Stomach (tissue), 19 donors: ENCODE data around the gene C1QC. TPM values are rescaled to one million over a fixed set of nuclear protein-coding genes. Genes with fewer than 3 reads are reported as not detected.

Experiments
- DNase-seq, 2 donors: peaks; one replicate each; pipeline versions ENCODE4 v3.0.0 to v3.0.0-alpha.2; 2013 to 2019
- H3K27ac ChIP-seq, 5 donors: fragments of 200-600 bp in 4 of 5; sonication (generic) in 4 of 5; one replicate each; pipeline ENCODE4 v1.5.1; 2013 to 2019; ENCODE audit warnings: mild to moderate bottlenecking in 1 of 5, moderate library complexity in 1 of 5
- H3K27me3 ChIP-seq, 3 donors: fragments of 200-600 bp; sonication (generic); one replicate each; pipeline ENCODE4 v1.5.1; 2017 to 2019; ENCODE audit warnings: mixed run types in 1 of 3
- H3K36me3 ChIP-seq, 4 donors: fragments of 200-600 bp; sonication (generic); 1 replicate in 3 of 4; 2 replicates in 1 of 4; pipeline ENCODE4 v1.5.1; 2016 to 2019
- H3K4me1 ChIP-seq, 4 donors: fragments of 200-600 bp; sonication (generic); one replicate each; pipeline ENCODE4 v1.5.1; 2016 to 2019
- H3K4me3 ChIP-seq, 4 donors: fragments of 200-600 bp; sonication (generic) in 3 of 4; one replicate each; pipeline ENCODE4 v1.5.1; 2016 to 2019; ENCODE audit warnings: mild to moderate bottlenecking in 1 of 4
- H3K9me3 ChIP-seq, 4 donors: fragments of 200-600 bp; sonication (generic); one replicate each; pipeline ENCODE4 v1.5.1; 2016 to 2019
- EP300 ChIP-seq: sonication (generic); formaldehyde crosslinking; IDR thresholded peaks from one replicate; pipeline ENCODE4 v1.6.1; 2017; ENCODE audit warnings: antibody characterized with exemption
- POLR2A ChIP-seq, 4 donors: fragments of 450-650 bp; IDR thresholded peaks; one replicate each; pipeline ENCODE4 v1.6.1; 2016; ENCODE audit warnings: antibody characterized with exemption in 4 of 4, control low read depth in 2 of 4, mild to moderate bottlenecking in 1 of 4, moderate library complexity in 1 of 4
- POLR2AphosphoS5 ChIP-seq, 3 donors: sonication (generic); formaldehyde crosslinking; IDR thresholded peaks; one replicate each; pipeline ENCODE4 v1.6.1; 2016; ENCODE audit warnings: antibody characterized with exemption in 3 of 3
- WGBS, 5 donors: extraction: QIAGEN DNeasy Blood & Tissue Kit in 3 of 5; methylation state at CpG; one replicate each; pipeline versions ENCODE4 v1.1.5 to v1.1.7; 2013 to 2018; 5-methylcytosine and 5-hydroxymethylcytosine counted together
- intact Hi-C: fragments of 100-400 bp; cut with DNase I; formaldehyde crosslinking; loops from one replicate; pipeline ENCODE4 v1.15.1; 2023; ENCODE audit warnings: low total_unique reads
- long read RNA-seq, 10 donors: transcript quantifications; one replicate each; lab custom pipeline, GENCODE V29; 2026
- polyA plus RNA-seq, 3 donors: library from polyadenylated mRNA; stranded (reverse); fragments of 200-250 nt; gene quantifications; one replicate each; pipeline ENCODE4 v1.2.3, GENCODE V29; 2013
- total RNA-seq, 5 donors: library from RNA; depleted of rRNA; stranded (reverse); fragments of >200 nt; gene quantifications; one replicate each; pipeline versions ENCODE4 v1.1.0 to v1.2.3, GENCODE V29; 2014 to 2016
- TF ChIP-seq, protein P1 (sequence below), 7 experiments: fragments of 450-650 bp in 4 of 7; fragments of 200-600 bp in 3 of 7; sonication (generic) in 3 of 7; IDR thresholded peaks; one replicate each; pipeline ENCODE4 v1.5.1; 2016 to 2019; ENCODE audit warnings: antibody characterized with exemption in 7 of 7, control low read depth in 2 of 7, mild to moderate bottlenecking in 1 of 7
- donor health status: healthy with polysubstance abuse.
- donor health status: Bipolar disorder and iron deficiency.
- donor health status: healthy.

Gene C1QC
- total RNA-seq (100 to 1,000 TPM in 2 of 5 donors, 10 to 100 TPM in 3; 42.3 to 181 (median 71.0) TPM), polyA plus RNA-seq (10 to 100 TPM; 27.8 to 86.9 (median 50.1) TPM)
- long read RNA-seq, donor 1, transcript C1QC-203 (3 exons, 1,163 nt): major isoform, 6 of 16 reads
- long read RNA-seq, donor 1, partial matches to known transcripts: 9 of 16 reads
- long read RNA-seq, donor 1, other reads (novel, unspliced or antisense): 0 of 16 reads
- long read RNA-seq, donor 2, transcript C1QC-203 (3 exons, 1,163 nt): major isoform, 11 of 11 reads
- long read RNA-seq, donor 2, partial matches to known transcripts: 0 of 11 reads
- long read RNA-seq, donor 2, other reads (novel, unspliced or antisense): 0 of 11 reads
- long read RNA-seq, donor 3, transcript C1QC-203 (3 exons, 1,163 nt): major isoform, 10 of 11 reads
- long read RNA-seq, donor 3, partial matches to known transcripts: 0 of 11 reads
- long read RNA-seq, donor 3, other reads (novel, unspliced or antisense): 0 of 11 reads
- long read RNA-seq, donor 4, partial matches to known transcripts: 0 of 3 reads
- long read RNA-seq, donor 4, other reads (novel, unspliced or antisense): 0 of 3 reads
- long read RNA-seq, donor 5, transcript C1QC-203 (3 exons, 1,163 nt): major isoform, 19 of 21 reads
- long read RNA-seq, donor 5, partial matches to known transcripts: 0 of 21 reads
- long read RNA-seq, donor 5, other reads (novel, unspliced or antisense): 0 of 21 reads
- long read RNA-seq, donor 6: 0 reads
- long read RNA-seq, donor 7, transcript C1QC-203 (3 exons, 1,163 nt): major isoform, 26 of 28 reads
- long read RNA-seq, donor 7, partial matches to known transcripts: 0 of 28 reads
- long read RNA-seq, donor 7, other reads (novel, unspliced or antisense): 0 of 28 reads
- long read RNA-seq, donor 8, partial matches to known transcripts: 0 of 7 reads
- long read RNA-seq, donor 8, other reads (novel, unspliced or antisense): 0 of 7 reads
- long read RNA-seq, donor 9, transcript C1QC-203 (3 exons, 1,163 nt): major isoform, 8 of 10 reads
- long read RNA-seq, donor 9, partial matches to known transcripts: 0 of 10 reads
- long read RNA-seq, donor 9, other reads (novel, unspliced or antisense): 0 of 10 reads
- long read RNA-seq, donor 10, transcript C1QC-203 (3 exons, 1,163 nt): major isoform, 13 of 14 reads
- long read RNA-seq, donor 10, partial matches to known transcripts: 0 of 14 reads
- long read RNA-seq, donor 10, other reads (novel, unspliced or antisense): 0 of 14 reads

DNA sequence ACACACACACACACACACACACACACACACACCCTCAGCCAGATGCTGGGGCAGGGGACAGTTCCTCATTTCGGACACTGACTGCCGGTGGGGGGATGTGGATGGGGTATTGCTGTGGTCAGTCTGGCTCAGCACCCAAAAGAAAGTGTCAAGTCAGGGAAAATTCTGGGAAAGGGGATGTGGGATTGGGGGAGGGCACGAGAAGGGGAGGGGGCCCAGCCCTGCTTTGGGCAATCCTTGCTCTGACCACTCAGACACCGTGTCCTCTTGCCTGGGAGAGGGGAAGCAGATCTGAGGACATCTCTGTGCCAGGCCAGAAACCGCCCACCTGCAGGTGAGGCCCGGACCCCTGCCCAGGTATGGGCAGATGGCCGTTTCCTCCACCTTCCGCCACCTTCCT, at the start of gene C1QC:
C1QC (plus strand) TSS at position 253 of the 400 bp plus-strand sequence. CDS start 391 bp downstream, outside the sequence.
- no peaks in the 10 kb centered on the region for H3K36me3 ChIP-seq
- H3K4me3 ChIP-seq: peak within 1 kb of the TSS; percentile 8 to 31 (median 21)
- 66 to 77% (median 70%) methylated on average over 6 to 8 of the region's 8 CpGs for WGBS, 5 donors
- intact Hi-C loops: no loop called here
- H3K27ac ChIP-seq: peak within 1 kb of the TSS in 3 of 5 donors; percentile 29 to 50 (median 34)
- DNase-seq: no peak
- no peak for TF ChIP-seq POLR2A (IDR thresholded peaks at IDR 0.05)
- no peak for TF ChIP-seq EP300
- no peak for TF ChIP-seq POLR2AphosphoS5 (IDR thresholded peaks at IDR 0.05)
- TF ChIP-seq, protein P1, sequence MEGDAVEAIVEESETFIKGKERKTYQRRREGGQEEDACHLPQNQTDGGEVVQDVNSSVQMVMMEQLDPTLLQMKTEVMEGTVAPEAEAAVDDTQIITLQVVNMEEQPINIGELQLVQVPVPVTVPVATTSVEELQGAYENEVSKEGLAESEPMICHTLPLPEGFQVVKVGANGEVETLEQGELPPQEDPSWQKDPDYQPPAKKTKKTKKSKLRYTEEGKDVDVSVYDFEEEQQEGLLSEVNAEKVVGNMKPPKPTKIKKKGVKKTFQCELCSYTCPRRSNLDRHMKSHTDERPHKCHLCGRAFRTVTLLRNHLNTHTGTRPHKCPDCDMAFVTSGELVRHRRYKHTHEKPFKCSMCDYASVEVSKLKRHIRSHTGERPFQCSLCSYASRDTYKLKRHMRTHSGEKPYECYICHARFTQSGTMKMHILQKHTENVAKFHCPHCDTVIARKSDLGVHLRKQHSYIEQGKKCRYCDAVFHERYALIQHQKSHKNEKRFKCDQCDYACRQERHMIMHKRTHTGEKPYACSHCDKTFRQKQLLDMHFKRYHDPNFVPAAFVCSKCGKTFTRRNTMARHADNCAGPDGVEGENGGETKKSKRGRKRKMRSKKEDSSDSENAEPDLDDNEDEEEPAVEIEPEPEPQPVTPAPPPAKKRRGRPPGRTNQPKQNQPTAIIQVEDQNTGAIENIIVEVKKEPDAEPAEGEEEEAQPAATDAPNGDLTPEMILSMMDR (IDR thresholded peaks at IDR 0.05): no peak
- peaks cover 0 to 10% (median 7%) of the 10 kb centered on the region in 4 donors for H3K4me1 ChIP-seq
- H3K9me3 ChIP-seq: no peaks in the 10 kb centered on the region
- peaks cover 0 to 55% (median 0%) of the 10 kb centered on the region in 3 donors for H3K27me3 ChIP-seq

DNA sequence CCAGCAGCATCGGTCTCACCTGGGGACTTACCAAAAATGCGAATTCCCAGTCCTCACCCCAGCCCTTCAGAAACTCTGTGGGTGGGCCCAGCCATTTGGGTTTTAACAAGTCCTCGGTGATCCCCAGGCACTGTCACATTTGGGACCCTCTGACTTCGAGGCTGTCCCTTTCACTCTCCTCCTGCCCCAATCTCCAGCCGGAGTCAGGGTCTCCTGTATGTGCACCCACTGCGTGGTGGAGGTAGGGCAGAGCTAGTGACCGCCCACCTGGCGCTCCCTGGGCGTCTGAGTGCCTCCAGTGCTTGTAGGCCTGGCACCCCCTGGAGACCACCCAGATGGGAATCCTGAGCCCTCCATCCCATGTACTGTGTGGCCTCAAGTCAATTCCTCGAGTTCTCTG, 49.0 kb upstream of the C1QC start:
- no peak for DNase-seq
- Histone ChIP-seq H3K4me3 (no peak overlapping the region), H3K4me1 (no peaks in the 10 kb centered on the region), H3K9me3 (no peaks in the 10 kb centered on the region), H3K36me3 (no peaks in the 10 kb centered on the region), H3K27me3 (peaks cover 0 to 94% (median 42%) of the 10 kb centered on the region in 3 donors), H3K27ac (no peak overlapping the region)
- TF ChIP-seq POLR2A (IDR thresholded peaks at IDR 0.05) (no peak), EP300 (no peak)
- intact Hi-C loops: no loop called here
- 65 to 76% (median 69%) methylated on average over 7 to 10 of the region's 10 CpGs for WGBS, 5 donors

DNA sequence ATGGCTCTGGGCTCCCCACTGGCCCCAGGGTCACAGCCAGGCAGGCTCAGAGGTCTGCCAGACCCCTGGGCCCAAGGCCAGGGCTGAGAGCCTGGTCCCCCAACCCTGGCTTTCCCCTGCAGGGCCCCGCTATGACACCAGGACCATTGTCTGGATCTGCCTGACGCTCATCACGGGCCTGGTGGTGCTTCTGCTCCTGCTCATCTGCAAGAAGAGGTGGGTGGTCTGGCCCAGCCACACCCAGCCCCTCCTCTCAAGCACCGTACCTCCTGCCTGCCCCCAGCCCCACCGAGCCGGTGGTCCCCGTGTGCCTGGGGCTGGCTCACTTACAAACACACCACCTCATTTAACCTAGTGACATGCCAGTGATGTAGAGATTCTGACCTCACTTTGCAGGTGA, 48.3 kb upstream of the C1QC start:
- Histone ChIP-seq H3K4me3 (no peak overlapping the region), H3K27ac (no peak overlapping the region), H3K27me3 (peaks cover 0 to 91% (median 42%) of the 10 kb centered on the region in 3 donors), H3K9me3 (no peaks in the 10 kb centered on the region), H3K4me1 (no peaks in the 10 kb centered on the region), H3K36me3 (no peaks in the 10 kb centered on the region)
- no peak for DNase-seq
- WGBS, 5 donors: 70 to 93% (median 81%) methylated on average over 3 to 7 of the region's 7 CpGs
- intact Hi-C loops: no loop called here
- no peak for TF ChIP-seq POLR2A (IDR thresholded peaks at IDR 0.05)

DNA sequence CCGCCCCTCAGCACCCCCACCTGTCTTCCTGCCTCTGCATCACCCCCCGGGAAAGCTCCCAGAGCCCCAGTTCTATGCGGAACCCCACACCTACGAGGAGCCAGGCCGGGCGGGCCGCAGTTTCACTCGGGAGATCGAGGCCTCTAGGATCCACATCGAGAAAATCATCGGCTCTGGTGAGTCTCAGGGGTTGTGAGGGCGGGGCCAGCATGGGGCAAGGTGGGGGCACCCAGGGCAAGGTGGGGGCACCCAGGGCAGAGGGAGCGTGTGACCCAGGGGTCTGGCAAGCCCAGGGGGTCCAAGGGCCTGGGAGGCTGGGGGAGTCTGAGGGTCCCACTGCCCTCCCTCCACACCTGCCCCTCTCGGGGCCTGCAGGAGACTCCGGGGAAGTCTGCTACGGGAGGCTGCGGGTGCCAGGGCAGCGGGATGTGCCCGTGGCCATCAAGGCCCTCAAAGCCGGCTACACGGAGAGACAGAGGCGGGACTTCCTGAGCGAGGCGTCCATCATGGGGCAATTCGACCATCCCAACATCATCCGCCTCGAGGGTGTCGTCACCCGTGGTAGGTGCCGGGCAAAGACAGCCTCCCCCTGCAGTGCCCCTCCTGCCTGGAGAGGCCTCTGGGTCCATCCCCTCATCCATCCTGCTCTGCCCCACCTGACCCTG, 46.0 kb upstream of the C1QC start:
- peaks cover 0 to 91% (median 51%) of the 10 kb centered on the region in 3 donors for H3K27me3 ChIP-seq
- H3K9me3 ChIP-seq: no peaks in the 10 kb centered on the region
- no peak overlapping the region for H3K4me3 ChIP-seq
- WGBS, 5 donors: 75 to 81% (median 78%) methylated on average over 21 to 30 of the region's 30 CpGs
- TF ChIP-seq, protein P1 (IDR thresholded peaks at IDR 0.05): no peak
- TF ChIP-seq POLR2AphosphoS5 (IDR thresholded peaks at IDR 0.05) (no peak), EP300 (no peak), POLR2A (IDR thresholded peaks at IDR 0.05) (no peak)
- H3K27ac ChIP-seq: no peak overlapping the region
- H3K36me3 ChIP-seq: no peaks in the 10 kb centered on the region
- H3K4me1 ChIP-seq: no peaks in the 10 kb centered on the region
- no peak for DNase-seq
- intact Hi-C loops: no loop called here
